HK-2 (cell line): ENCODE measurements around the gene IPPK.
"Not testable (repeated sequence)": the region's sequence is repeated elsewhere in the genome, so short reads cannot be mapped to it uniquely, and the experiment has no call there.

Experiments
- DNase-seq: peaks from one replicate; pipeline ENCODE4 v3.0.0-alpha.2; 2018; ENCODE audit not compliant: unreplicated experiment

Gene IPPK

DNA sequence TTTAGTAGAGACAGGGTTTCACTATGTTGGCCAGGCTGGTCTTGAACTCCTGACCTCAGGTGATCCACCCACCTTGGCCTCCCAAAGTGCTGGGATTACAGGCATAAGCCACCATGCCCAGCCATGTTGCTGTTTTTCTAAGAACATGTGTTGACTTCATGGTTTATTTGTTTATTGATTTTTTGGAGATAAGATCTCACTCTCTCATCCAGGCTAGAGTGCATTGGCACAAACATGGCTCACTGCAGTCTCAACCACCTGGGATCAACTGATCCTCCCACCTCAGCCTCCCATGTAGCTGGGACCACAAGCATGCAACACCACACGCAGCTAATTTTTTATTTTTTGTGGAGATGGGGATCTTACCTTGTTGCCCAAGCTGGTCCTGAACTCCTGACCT lies 74.9 kb downstream of the IPPK start:
- not testable (repeated sequence) for DNase-seq

- DNase-seq = no peak
These were observed 76.7 kb downstream of the IPPK start for GRCh38 chr9:92592946-92593861.

- no peak for DNase-seq
These were observed 77.4 kb downstream of the IPPK start for GRCh38 chr9:92592537-92592936.

- no peak for DNase-seq
These were observed 79.6 kb downstream of the IPPK start for GRCh38 chr9:92590377-92590776.

DNA sequence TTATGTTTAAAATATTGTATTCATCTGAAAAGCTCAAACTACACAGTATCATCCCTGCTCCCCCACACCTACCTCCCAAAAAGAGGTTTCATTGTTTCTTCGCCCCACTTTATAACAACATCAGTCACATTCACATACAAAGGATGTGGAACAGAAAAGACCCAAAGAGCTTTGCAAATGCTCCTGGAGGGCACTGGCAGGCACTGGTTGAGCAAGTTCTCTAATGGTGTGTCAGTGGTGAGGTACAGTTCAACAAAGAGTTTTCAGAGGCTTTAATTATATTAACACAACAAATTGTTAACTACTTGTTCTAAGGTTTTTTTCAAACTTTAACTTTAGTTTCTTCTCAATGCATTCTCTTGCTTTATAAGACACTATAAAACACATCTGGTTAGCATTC lies 80.0 kb downstream of the IPPK start:
- DNase-seq = no peak

DNA sequence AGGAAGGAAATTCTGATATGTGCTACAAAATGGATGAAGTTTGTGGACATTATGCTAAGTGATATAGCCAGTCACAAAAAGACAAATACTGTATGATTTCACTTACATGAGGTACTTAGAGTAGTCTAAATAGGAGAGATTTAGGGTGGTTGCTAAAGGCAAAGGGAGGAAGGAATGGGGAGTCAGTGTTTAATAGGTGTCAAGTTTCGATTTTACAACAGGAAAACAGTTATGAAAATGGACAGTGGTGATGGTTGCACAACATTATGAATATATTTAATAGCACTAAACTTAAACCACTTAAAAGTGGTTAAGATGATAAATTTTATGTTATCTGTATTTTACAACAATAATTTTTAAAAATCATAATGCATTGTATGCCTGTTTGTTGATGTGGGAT lies 93.8 kb downstream of the IPPK start:
- DNase-seq = no peak

GRCh38 chr9:92573612-92574011 lies 96.3 kb downstream of the IPPK start:
- not testable (repeated sequence) for DNase-seq

- DNase-seq = not testable (repeated sequence)
These were observed 98.1 kb downstream of the IPPK start for GRCh38 chr9:92571871-92572270.

GRCh38 chr9:92564982-92565381 lies 104.9 kb downstream of the IPPK start:
- DNase-seq = no peak

- DNase-seq = no peak
These were observed 105.4 kb downstream of the IPPK start for GRCh38 chr9:92564504-92564903.
